KMS-11 (cell line): Measurements from ENCODE around the gene MED20.
"Not testable (repeated sequence)": the region's sequence is repeated elsewhere in the genome, so short reads cannot be mapped to it uniquely, and the experiment has no call there.

Source experiments
- H2AFZ ChIP-seq: fragments of 200-600 bp; sonication (generic); 2 replicates; pipeline ENCODE4 v1.6.1; 2016; ENCODE audit warnings: antibody characterized with exemption, mixed run types, low read depth
- H3K27ac ChIP-seq: fragments of 200-600 bp; sonication (generic); 2 replicates; pipeline ENCODE4 v1.6.1; 2016; ENCODE audit warnings: mild to moderate bottlenecking, mixed run types
- H3K27me3 ChIP-seq: fragments of 200-600 bp; sonication (generic); 2 replicates; pipeline ENCODE4 v1.6.1; 2017; ENCODE audit warnings: mild to moderate bottlenecking, low read depth, mixed run types, moderate library complexity; ENCODE audit not compliant: insufficient read depth
- H3K36me3 ChIP-seq: fragments of 200-600 bp; sonication (generic); 2 replicates; pipeline ENCODE4 v1.6.1; 2017; ENCODE audit warnings: mild to moderate bottlenecking, mixed run types; ENCODE audit not compliant: insufficient read depth
- H3K4me1 ChIP-seq: fragments of 200-600 bp; sonication (generic); 2 replicates; pipeline ENCODE4 v1.6.1; 2016; ENCODE audit warnings: mild to moderate bottlenecking, low read depth, mixed run types; ENCODE audit not compliant: poor library complexity, severe bottlenecking
- H3K4me2 ChIP-seq: fragments of 200-600 bp; sonication (generic); 2 replicates; pipeline ENCODE4 v1.7.0; 2016; ENCODE audit warnings: mild to moderate bottlenecking, mixed run types
- H3K4me3 ChIP-seq: fragments of 200-600 bp; sonication (generic); IDR thresholded peaks from 2 replicates; pipeline ENCODE4 v1.6.1; 2017; ENCODE audit warnings: low read depth, low read length, mixed read lengths; ENCODE audit not compliant: insufficient read depth
- H3K79me2 ChIP-seq: fragments of 200-600 bp; sonication (generic); 2 replicates; pipeline ENCODE4 v1.6.1; 2016; ENCODE audit warnings: low read depth, mixed run types; ENCODE audit not compliant: insufficient read depth
- H3K9ac ChIP-seq: fragments of 200-600 bp; sonication (generic); 2 replicates; pipeline ENCODE4 v1.6.1; 2016; ENCODE audit warnings: mild to moderate bottlenecking, mixed run types
- H4K20me1 ChIP-seq: fragments of 200-600 bp; sonication (generic); 2 replicates; pipeline ENCODE4 v1.6.1; 2016; ENCODE audit warnings: mild to moderate bottlenecking, mixed run types; ENCODE audit not compliant: insufficient read depth
- TF ChIP-seq, protein P1 (sequence below): fragments of 200-600 bp; sonication (generic); conservative IDR thresholded peaks from 2 replicates; pipeline ENCODE4 v1.6.1; 2017; ENCODE audit warnings: low read depth, mild to moderate bottlenecking, antibody characterized with exemption, low read length, moderate library complexity, mixed read lengths

MED20 gene

GRCh38 chr6:41954668-41955067 is 33.7 kb upstream of the MED20 start:
- TF ChIP-seq, protein P1, sequence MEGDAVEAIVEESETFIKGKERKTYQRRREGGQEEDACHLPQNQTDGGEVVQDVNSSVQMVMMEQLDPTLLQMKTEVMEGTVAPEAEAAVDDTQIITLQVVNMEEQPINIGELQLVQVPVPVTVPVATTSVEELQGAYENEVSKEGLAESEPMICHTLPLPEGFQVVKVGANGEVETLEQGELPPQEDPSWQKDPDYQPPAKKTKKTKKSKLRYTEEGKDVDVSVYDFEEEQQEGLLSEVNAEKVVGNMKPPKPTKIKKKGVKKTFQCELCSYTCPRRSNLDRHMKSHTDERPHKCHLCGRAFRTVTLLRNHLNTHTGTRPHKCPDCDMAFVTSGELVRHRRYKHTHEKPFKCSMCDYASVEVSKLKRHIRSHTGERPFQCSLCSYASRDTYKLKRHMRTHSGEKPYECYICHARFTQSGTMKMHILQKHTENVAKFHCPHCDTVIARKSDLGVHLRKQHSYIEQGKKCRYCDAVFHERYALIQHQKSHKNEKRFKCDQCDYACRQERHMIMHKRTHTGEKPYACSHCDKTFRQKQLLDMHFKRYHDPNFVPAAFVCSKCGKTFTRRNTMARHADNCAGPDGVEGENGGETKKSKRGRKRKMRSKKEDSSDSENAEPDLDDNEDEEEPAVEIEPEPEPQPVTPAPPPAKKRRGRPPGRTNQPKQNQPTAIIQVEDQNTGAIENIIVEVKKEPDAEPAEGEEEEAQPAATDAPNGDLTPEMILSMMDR, result no peak
- H3K4me2 ChIP-seq, result no peak overlapping the region
- no peaks in the 10 kb centered on the region for H3K79me2 ChIP-seq
- no peaks in the 10 kb centered on the region for H3K4me1 ChIP-seq
- no peak overlapping the region for H3K4me3 ChIP-seq
- H3K27ac ChIP-seq, result no peak overlapping the region
- H3K9ac ChIP-seq, result no peak overlapping the region
- no peaks in the 10 kb centered on the region for H4K20me1 ChIP-seq
- no peak overlapping the region for H2AFZ ChIP-seq
- no peaks in the 10 kb centered on the region for H3K36me3 ChIP-seq
- no peaks in the 10 kb centered on the region for H3K27me3 ChIP-seq

DNA sequence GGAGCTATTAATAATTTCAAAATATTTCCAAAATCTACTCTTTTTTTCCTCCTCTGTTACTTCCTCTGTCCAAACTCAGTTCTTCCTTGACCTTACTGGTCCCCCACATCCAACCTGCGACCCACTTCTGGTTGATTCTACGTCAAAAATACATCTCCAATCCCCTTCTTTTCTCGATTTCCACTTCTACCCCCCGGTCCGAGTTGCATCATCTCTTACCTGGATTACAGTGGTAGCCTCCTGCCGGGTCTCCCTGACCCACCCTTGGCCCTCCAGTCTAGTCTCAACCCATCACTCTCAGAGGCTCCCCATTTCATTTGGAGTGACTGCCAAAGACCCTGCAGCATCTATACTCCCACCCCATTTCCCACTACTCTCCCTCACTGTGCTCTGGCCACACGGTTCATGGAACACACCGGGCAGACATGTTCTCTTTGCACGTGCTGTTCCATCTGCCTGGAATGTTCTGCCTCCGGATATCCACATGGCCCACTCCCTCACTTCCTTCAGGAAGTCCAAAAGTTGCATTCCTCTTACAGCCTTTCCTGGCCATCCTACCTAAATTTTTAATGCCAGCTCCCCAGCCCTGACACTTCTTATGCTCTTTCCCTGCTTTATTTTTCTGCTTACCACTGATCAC is 26.8 kb upstream of the MED20 start:
- H3K27ac ChIP-seq, result no peak overlapping the region
- no peaks in the 10 kb centered on the region for H3K27me3 ChIP-seq
- no peaks in the 10 kb centered on the region for H3K79me2 ChIP-seq
- no peak overlapping the region for H2AFZ ChIP-seq
- H4K20me1 ChIP-seq, result no peaks in the 10 kb centered on the region
- H3K9ac ChIP-seq, result no peak overlapping the region
- no peaks in the 10 kb centered on the region for H3K36me3 ChIP-seq
- TF ChIP-seq, protein P1, result no peak
- H3K4me2 ChIP-seq, result no peak overlapping the region
- no peaks in the 10 kb centered on the region for H3K4me1 ChIP-seq
- no peak overlapping the region for H3K4me3 ChIP-seq

GRCh38 chr6:41943456-41943855 is 22.5 kb upstream of the MED20 start:
- H3K27me3 ChIP-seq, result no peaks in the 10 kb centered on the region
- no peaks in the 10 kb centered on the region for H4K20me1 ChIP-seq
- TF ChIP-seq, protein P1, result no peak
- H3K9ac ChIP-seq, result no peak overlapping the region
- H3K36me3 ChIP-seq, result no peaks in the 10 kb centered on the region
- H3K4me1 ChIP-seq, result peaks cover 25% of the 10 kb centered on the region
- no peak overlapping the region for H3K4me3 ChIP-seq
- H3K4me2 ChIP-seq, result no peak overlapping the region
- H2AFZ ChIP-seq, result no peak overlapping the region
- H3K79me2 ChIP-seq, result peaks cover 10% of the 10 kb centered on the region; the same call in 1 of the 2 replicates
- H3K27ac ChIP-seq, result no peak overlapping the region

DNA sequence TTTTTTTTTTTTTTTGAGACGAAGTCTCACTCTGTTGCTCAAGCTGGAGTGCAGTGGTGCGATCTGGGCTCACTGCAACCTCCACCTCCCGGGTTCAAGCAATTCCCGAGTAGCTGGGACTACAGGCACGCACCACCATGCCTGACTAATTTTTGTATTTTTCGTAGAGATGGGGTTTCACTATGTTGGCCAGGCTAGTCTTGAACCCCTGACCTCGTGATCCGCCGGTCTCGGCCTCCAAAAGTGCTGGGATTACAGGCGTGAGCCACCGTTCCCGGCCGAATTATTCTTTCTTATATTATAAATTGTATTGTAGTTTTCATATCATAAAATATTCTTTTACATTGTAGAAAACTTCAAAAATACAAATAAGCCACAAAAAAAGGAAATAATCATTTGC is 21.9 kb upstream of the MED20 start:
- H3K36me3 ChIP-seq, H3K27ac ChIP-seq, H3K4me2 ChIP-seq, H3K9ac ChIP-seq, H4K20me1 ChIP-seq, H3K27me3 ChIP-seq: not testable (repeated sequence)
- Histone ChIP-seq H3K4me1 (peaks cover 29% of the 10 kb centered on the region), H3K79me2 (peaks cover 10% of the 10 kb centered on the region; the same call in 1 of the 2 replicates), H3K4me3 (peak overlapping the region; percentile 11), H2AFZ (peak overlapping the region; percentile 99; the same call in 1 of the 2 replicates)
